M059J (cell line): ENCODE data around the gene HES4. TPM values are rescaled to one million over a fixed set of nuclear protein-coding genes. Genes with fewer than 3 reads are reported as not detected.

Source experiments
- DNase-seq: peaks from one replicate; pipeline ENCODE4 v3.0.0-alpha.2; 2012; ENCODE audit warnings: low read depth
- total RNA-seq: library from RNA; depleted of rRNA; stranded (reverse); fragments of >200 nt; shearing (Covaris generic); gene quantifications from 2 replicates; pipeline ENCODE4 v1.2.3, GENCODE V29; 2014

Gene HES4
- total RNA-seq, 1 experiment from 2014 or later, result 51.8 TPM

GRCh38 chr1:965526-966134 lies 34.3 kb downstream of the HES4 start:
- DNase-seq, result no peak

DNA sequence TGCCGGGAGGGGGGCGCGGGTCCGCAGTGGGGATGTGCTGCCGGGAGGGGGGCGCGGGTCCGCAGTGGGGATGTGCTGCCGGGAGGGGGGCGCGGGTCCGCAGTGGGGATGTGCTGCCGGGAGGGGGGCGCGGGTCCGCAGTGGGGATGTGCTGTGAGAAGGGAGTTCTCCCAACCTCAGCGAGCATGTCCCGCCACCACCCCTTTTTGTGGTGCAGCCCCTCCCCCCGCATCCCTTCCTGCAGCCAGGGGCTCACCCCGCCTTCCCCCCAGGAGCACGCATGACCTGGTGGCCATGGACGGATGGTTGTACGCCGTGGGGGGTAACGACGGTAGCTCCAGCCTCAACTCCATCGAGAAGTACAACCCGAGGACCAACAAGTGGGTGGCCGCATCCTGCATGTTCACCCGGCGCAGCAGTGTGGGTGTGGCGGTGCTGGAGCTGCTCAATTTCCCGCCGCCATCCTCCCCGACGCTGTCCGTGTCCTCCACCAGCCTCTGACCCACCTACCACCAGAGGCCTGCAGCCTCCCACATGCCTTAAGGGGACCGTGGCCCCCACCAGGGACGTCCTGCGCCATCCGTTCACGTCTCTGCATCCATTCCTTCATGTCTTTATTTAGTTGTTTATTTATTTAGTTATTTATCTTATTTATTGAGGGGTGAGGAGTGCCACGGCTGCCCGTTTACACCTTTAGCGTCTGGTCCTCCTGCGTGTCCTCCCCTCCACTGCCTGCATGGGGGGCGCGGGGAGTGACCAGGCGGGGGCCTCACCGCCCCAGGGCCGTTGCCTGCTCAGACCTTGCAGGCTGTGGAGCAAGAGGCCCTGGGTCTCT lies 35.0 kb downstream of the HES4 start:
- DNase-seq, result no peak

- no peak for DNase-seq
Measured at GRCh38 chr1:963746-964525, 36.0 kb downstream of the HES4 start.

DNA sequence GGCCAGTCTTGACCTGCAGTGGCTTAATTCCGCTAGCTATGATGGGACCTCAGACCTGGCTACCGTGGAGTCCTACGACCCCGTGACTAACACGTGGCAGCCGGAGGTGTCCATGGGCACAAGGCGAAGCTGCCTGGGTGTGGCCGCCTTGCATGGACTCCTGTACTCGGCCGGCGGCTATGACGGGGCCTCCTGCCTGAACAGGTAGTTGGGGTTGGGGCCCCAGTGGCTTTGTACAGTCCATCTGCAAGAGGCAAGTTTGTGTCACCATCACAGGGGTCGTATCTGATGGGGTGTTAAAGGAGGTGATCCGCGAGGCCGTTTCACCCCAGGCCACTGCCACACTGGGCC lies 36.6 kb downstream of the HES4 start:
- DNase-seq, result no peak

DNA sequence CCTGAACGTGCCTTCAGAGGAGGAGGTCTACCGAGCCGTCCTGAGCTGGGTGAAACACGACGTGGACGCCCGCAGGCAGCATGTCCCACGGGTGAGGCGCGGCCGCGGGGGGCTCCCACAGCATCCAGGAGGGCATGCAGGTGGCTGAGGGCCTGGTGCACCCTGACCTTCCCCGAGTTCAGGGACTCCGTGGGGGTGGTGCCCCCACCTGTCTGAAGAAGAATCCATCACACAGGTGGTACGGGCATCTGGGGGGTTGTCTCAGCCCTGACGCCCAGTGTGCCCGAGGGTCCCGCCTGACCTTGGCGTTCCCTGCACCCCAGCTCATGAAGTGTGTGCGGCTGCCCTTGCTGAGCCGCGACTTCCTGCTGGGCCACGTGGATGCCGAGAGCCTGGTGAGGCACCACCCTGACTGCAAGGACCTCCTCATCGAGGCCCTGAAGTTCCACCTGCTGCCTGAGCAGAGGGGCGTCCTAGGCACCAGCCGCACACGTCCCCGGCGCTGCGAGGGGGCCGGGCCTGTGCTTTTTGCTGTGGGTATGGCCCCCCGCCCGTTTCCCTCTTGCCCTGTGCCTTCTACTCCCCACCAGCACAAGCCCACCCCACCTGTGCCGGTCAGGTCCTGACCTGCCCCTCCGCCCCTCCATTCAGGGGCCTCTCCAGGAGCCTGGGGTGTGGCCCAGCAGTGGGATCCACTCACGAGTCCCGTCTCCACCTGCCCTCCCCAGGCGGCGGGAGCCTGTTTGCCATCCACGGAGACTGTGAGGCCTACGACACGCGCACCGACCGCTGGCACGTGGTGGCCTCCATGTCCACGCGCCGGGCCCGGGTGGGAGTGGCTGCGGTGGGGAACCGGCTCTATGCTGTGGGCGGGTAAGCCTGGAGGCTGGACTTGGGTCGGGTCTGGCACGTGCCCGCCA lies 37.3 kb downstream of the HES4 start:
- no peak for DNase-seq

GRCh38 chr1:961132-961669 lies 38.7 kb downstream of the HES4 start:
- DNase-seq, result no peak

DNA sequence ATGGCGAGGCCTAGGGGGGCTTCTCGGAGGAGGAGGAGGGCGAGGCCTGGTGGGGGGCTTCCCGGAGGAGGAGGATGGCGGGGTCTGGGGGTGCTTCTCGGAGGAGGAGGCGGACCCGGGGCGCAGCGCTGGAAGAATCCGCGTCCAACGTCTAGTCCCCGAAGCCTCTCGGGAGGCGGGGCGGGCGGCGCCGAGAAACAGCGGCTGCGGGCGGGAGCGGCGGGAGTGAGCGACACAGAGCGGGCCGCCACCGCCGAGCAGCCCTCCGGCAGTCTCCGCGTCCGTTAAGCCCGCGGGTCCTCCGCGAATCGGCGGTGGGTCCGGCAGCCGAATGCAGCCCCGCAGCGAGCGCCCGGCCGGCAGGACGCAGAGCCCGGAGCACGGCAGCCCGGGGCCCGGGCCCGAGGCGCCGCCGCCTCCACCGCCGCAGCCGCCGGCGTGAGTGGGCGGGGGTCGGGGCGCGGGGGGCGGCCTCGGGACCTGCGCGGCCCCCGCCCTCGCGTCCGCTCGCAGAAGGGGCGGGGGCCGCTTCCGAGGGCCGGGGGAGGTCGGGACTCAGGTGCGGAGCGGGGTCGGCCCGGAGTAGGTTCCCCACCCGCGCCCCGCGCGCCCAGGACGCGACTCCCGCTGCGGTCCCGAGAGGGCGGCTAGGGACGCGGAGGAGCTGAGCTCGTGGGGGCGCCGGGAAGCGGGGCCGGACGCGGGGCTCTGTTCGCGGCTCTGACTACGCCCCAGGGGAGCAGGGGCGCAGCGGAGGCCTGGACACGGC lies 39.4 kb downstream of the HES4 start, which contains the start of gene KLHL17:
KLHL17 (plus strand) TSS at position 222 of the 769 bp plus-strand sequence; CDS start at position 332, 110 bp downstream.
- peak; percentile 70 for DNase-seq

GRCh38 chr1:959731-960362 lies 40.0 kb downstream of the HES4 start:
- DNase-seq, result no peak

GRCh38 chr1:958823-959730 lies 40.8 kb downstream of the HES4 start, which contains the start of gene NOC2L:
TSS of gene NOC2L (minus strand) at chr1:959256. CDS start at chr1:959240, 16 bp downstream.
- DNase-seq, result peak; percentile 81

DNA sequence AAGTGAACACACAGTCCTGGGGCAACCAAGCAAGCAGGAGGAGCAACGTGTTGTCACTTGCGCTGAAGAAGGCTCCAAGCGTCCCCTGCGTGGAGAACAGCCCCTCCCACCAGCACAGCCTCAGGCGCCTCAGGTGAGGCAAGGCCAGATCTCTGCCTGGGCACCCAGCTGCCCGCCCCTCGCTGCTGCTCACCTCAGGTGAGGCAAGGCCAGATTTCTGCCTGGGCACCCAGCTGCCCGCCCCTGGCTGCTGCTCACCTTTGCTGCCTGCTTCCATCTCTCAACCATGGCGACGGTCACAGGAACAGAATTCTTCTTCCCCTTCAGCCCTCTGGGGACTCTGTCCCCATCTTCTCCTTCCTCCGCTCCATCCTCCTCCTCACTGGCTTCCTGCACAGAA lies 43.3 kb downstream of the HES4 start:
- no peak for DNase-seq

DNA sequence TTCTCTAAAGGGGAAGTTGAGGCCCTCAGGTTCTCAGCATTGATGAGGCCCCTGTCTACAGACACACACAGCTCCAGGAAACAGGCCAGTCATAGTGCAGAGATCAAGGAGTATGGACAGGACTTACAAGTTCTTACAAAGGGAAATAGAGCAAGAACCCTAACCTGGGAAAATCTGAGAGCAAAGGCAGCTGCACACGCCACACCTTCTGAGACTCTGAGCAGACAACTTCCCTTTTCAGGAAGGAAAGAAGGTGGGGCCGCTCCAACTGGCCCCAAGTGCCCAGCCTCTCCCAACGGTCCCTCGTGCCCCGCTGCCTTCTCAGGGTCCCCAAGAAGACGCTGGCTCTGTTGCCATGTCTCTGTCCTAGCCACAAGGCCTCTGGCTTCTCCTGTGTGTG lies 44.4 kb downstream of the HES4 start:
- DNase-seq, result no peak

DNA sequence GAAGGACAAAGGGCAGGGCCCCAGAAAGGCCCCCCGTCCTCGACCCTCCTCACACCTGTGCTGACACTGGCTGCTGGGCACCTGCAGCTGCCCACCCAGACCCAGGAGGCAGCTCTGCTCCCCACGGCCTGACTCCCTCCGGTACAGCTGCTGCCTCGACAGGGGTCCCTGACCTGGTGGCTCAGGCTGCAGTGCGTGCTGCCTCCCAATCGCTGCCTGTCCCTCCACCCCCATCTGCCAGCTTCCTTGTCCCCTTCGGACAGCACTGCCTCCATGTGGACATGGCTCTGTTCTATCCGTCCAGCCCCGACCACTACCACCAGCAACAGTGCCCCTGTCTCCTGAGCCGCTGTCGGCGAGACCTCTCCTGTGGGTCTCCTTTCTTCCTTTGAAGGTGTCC lies 45.0 kb downstream of the HES4 start:
- DNase-seq, result no peak

- no peak for DNase-seq
Measured at GRCh38 chr1:953524-954320, 46.2 kb downstream of the HES4 start.

DNA sequence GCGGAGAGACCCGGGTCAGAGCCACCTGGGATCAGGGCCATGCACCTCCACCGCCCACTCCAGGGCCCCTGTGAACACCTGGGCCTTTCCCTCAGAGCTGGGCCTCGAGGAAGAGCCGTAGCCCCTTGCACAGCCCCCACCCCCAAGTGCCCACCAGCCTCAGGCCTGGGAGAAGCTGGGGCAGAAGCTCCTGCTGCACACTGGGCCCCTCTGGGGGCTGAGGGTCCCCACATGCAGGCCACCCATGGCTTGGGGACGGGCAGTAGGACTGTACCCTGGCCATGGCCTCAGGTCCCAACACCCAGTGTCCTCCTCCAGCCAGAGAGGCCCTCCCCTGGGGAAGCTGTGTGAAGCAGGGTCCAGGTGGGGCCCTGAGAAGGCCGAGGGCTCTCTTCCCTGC lies 47.3 kb downstream of the HES4 start:
- no peak for DNase-seq

GRCh38 chr1:952201-952600 lies 47.7 kb downstream of the HES4 start:
- no peak for DNase-seq

- DNase-seq, result no peak
Measured at GRCh38 chr1:951364-951763, 48.5 kb downstream of the HES4 start.

DNA sequence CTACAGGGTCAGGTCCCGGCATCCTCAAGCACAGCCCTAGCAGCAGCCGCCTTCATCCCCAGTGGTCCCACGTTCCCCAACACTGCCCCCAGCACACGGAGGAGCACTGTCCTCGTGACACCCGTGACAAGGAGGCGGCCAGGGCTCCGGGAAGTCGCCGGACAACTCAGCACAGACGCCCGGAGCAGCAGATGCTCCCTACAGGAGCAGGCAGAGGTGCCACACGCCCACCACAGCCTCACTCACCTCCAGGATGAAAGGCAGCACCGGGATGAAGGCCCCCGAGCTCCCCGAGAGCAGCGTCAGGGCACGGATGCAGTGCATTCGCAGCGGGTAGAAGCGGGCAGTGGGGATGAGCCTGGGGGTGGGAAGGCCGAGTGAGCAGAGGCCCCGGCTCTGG lies 49.0 kb downstream of the HES4 start:
- no peak for DNase-seq

DNA sequence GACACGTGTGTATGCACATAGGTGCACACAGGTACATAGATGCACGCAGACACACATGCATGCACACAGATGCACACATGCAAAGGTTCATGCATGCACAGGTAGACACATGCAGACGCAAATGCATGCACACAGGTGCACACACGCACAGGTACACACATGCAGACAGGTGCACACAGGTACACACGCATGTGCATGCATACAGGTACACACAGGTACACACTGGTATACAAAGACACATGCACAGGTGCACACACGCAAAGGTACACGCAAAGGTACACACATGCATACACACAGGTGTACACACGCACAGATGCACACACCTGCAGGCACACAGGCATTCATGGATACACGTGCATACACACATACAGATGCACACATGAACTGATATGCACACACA lies 49.6 kb downstream of the HES4 start:
- no peak for DNase-seq
